H1 (cell line): ENCODE measurements around the gene H1-8. TPM values are rescaled to one million over a fixed set of nuclear protein-coding genes. Genes with fewer than 3 reads are reported as not detected.
A peak's percentile ranks its signal among the peaks of the same experiment; 100 is the strongest.

Experiments used
- CTCF ChIA-PET: fragments of 300-600 bp; sonication (Branson Sonifier 250); formaldehyde crosslinking; loops from one replicate; lab custom pipeline; 2021; ENCODE audit not compliant: partially characterized antibody; lab: Charles Lee
- POLR2A ChIA-PET: fragments of 300-600 bp; sonication (Branson Sonifier 250); formaldehyde crosslinking; loops from one replicate; lab custom pipeline; 2021; ENCODE audit warnings: inconsistent platforms; ENCODE audit not compliant: partially characterized antibody; lab: Charles Lee
- DNase-seq, 2 experiments: peaks; one replicate each; pipeline versions ENCODE4 v3.0.0 to v3.0.0-alpha.2; 2010 to 2022; ENCODE audit warnings: low spot score in 2 of 2, low read depth in 1 of 2, mixed read lengths in 1 of 2
- FAIRE-seq: peaks from 2 replicates; lab custom pipeline; 2011; peaks lifted over from hg19 to GRCh38; lab: Jason Lieb, UNC
- H2AFZ ChIP-seq: 2 replicates; pipeline ENCODE4 v1.8.1; 2012; ENCODE audit warnings: low read length, inconsistent platforms
- H2AK5ac ChIP-seq: 2 replicates; pipeline ENCODE4 v1.6.1; 2013; ENCODE audit warnings: low read depth, low read length
- H2BK120ac ChIP-seq: replicated peaks from 2 replicates; pipeline ENCODE3; 2013; ENCODE audit warnings: low read depth, low read length, inconsistent platforms
- H2BK12ac ChIP-seq: 2 replicates; pipeline ENCODE4 v1.6.1; 2013; ENCODE audit warnings: low read depth, low read length
- H2BK15ac ChIP-seq: 2 replicates; pipeline ENCODE4 v1.6.1; 2013; ENCODE audit warnings: low read length
- H2BK20ac ChIP-seq: 2 replicates; pipeline ENCODE4 v1.6.1; 2013; ENCODE audit warnings: low read length
- H2BK5ac ChIP-seq: 2 replicates; pipeline ENCODE4 v1.6.1; 2013; ENCODE audit warnings: low read depth, low read length
- H3K14ac ChIP-seq: 2 replicates; pipeline ENCODE4 v1.6.1; 2013; ENCODE audit warnings: inconsistent platforms; ENCODE audit not compliant: insufficient read length
- H3K18ac ChIP-seq: 2 replicates; pipeline ENCODE4 v1.6.1; 2013; ENCODE audit warnings: low read length; ENCODE audit errors: extremely low read depth
- H3K23ac ChIP-seq: 2 replicates; pipeline ENCODE4 v1.6.1; 2013; ENCODE audit warnings: inconsistent platforms; ENCODE audit not compliant: insufficient read length
- H3K23me2 ChIP-seq: 2 replicates; pipeline ENCODE4 v1.6.1; 2013; ENCODE audit warnings: low read depth, low read length
- H3K27ac ChIP-seq: 2 replicates; pipeline ENCODE4 v1.6.1; 2011; ENCODE audit warnings: low read depth, low read length, inconsistent platforms
- H3K27me3 ChIP-seq, 4 experiments: replicated peaks in 1 of 4; 1 replicate in 1 of 4; 2 replicates in 3 of 4; pipeline versions ENCODE4 v1.6.1 to v1.8.1; 2011 to 2013; ENCODE audit warnings: low read length in 3 of 4, mild to moderate bottlenecking in 3 of 4, inconsistent platforms in 2 of 4, mixed read lengths in 2 of 4, moderate library complexity in 1 of 4; ENCODE audit not compliant: control insufficient read depth in 3 of 4, insufficient read depth in 3 of 4; ENCODE audit errors: extremely low read depth in 1 of 4
- H3K36me3 ChIP-seq, 4 experiments: 2 replicates each; pipeline versions ENCODE4 v1.6.1 to v1.8.1; 2011 to 2013; ENCODE audit warnings: mild to moderate bottlenecking in 4 of 4, low read length in 3 of 4, moderate library complexity in 2 of 4, control low read depth in 1 of 4, inconsistent platforms in 1 of 4; ENCODE audit not compliant: insufficient read depth in 4 of 4, control insufficient read depth in 2 of 4
- H3K4ac ChIP-seq: replicated peaks from 2 replicates; pipeline ENCODE3; 2013; ENCODE audit warnings: low read length, low read depth, mixed read lengths, inconsistent platforms; ENCODE audit not compliant: insufficient read length
- H3K4me1 ChIP-seq, 4 experiments: replicated peaks in 1 of 4; 1 replicate in 1 of 4; 2 replicates in 3 of 4; pipeline versions ENCODE4 v1.6.1 to v1.8.1; 2011 to 2013; ENCODE audit warnings: low read length in 3 of 4, inconsistent platforms in 2 of 4, mixed read lengths in 1 of 4; ENCODE audit not compliant: insufficient read depth in 4 of 4, control insufficient read depth in 3 of 4
- H3K4me2 ChIP-seq, 2 experiments: 2 replicates each; pipeline versions ENCODE4 v1.6.1 to v1.8.1; 2011 to 2013; ENCODE audit warnings: low read depth in 2 of 2, low read length in 2 of 2, control low read depth in 1 of 2, inconsistent platforms in 1 of 2, mild to moderate bottlenecking in 1 of 2; ENCODE audit not compliant: insufficient read depth in 1 of 2
- H3K4me3 ChIP-seq, 4 experiments: fragments of 200-600, 300-600 bp in 1 of 4; sonication (generic), shearing (Covaris generic), sonication (Bioruptor Twin) in 1 of 4; 2 replicates each; pipeline versions ENCODE4 v1.5.1 to v1.8.1; 2011 to 2016; ENCODE audit warnings: low read length in 4 of 4, low read depth in 3 of 4, control low read depth in 2 of 4, inconsistent platforms in 2 of 4, mild to moderate bottlenecking in 2 of 4, mixed read lengths in 1 of 4, moderate library complexity in 1 of 4; ENCODE audit not compliant: insufficient read depth in 2 of 4; ENCODE audit errors: extremely low read depth in 1 of 4
- H3K56ac ChIP-seq: replicated peaks from 2 replicates; pipeline ENCODE3; 2013; ENCODE audit warnings: low read depth, mild to moderate bottlenecking, mixed read lengths, low read length, inconsistent platforms; ENCODE audit not compliant: insufficient read length
- H3K79me1 ChIP-seq: 2 replicates; pipeline ENCODE4 v1.6.1; 2013; ENCODE audit warnings: low read depth, low read length, control low read depth
- H3K79me2 ChIP-seq, 2 experiments: 2 replicates each; pipeline versions ENCODE4 v1.6.1 to v1.8.1; 2012 to 2013; ENCODE audit warnings: low read length in 2 of 2, mild to moderate bottlenecking in 2 of 2, inconsistent platforms in 1 of 2; ENCODE audit not compliant: insufficient read depth in 2 of 2, control insufficient read depth in 1 of 2
- H3K9ac ChIP-seq, 4 experiments: replicated peaks in 1 of 4; 1 replicate in 1 of 4; 2 replicates in 3 of 4; pipeline versions ENCODE4 v1.6.1 to v1.8.1; 2011 to 2013; ENCODE audit warnings: low read depth in 3 of 4, low read length in 3 of 4, control low read depth in 2 of 4, mild to moderate bottlenecking in 2 of 4, moderate library complexity in 2 of 4, inconsistent platforms in 1 of 4; ENCODE audit errors: extremely low read depth in 1 of 4
- H3K9me3 ChIP-seq, 2 experiments: 2 replicates each; pipeline versions ENCODE4 v1.6.1 to v1.8.1; 2012 to 2013; ENCODE audit warnings: mild to moderate bottlenecking in 2 of 2, moderate library complexity in 2 of 2, control low read depth in 1 of 2, inconsistent platforms in 1 of 2, low read depth in 1 of 2, low read length in 1 of 2, mixed read lengths in 1 of 2; ENCODE audit not compliant: insufficient read depth in 2 of 2
- H4K20me1 ChIP-seq, 2 experiments: replicated peaks in 1 of 2; 2 replicates each; pipeline versions ENCODE3 to v1.8.1; 2011 to 2013; ENCODE audit warnings: inconsistent platforms in 2 of 2, low read length in 2 of 2, mild to moderate bottlenecking in 1 of 2; ENCODE audit not compliant: insufficient read depth in 2 of 2, control insufficient read depth in 1 of 2
- H4K5ac ChIP-seq: 2 replicates; pipeline ENCODE4 v1.6.1; 2013; ENCODE audit warnings: low read length, low read depth, mixed read lengths, inconsistent platforms; ENCODE audit not compliant: insufficient read length
- H4K8ac ChIP-seq: 2 replicates; pipeline ENCODE4 v1.8.0; 2013; ENCODE audit warnings: mild to moderate bottlenecking, moderate library complexity, low read length, inconsistent platforms; ENCODE audit not compliant: insufficient read depth; ENCODE audit errors: extremely low read depth
- H4K91ac ChIP-seq: replicated peaks from 2 replicates; pipeline ENCODE3; 2013; ENCODE audit warnings: low read length, mixed read lengths, inconsistent platforms; ENCODE audit not compliant: insufficient read length
- HDAC2 ChIP-seq, 2 experiments: fragments of 300-600 bp in 1 of 2; sonication (generic) in 1 of 2; IDR thresholded peaks; 2 replicates each; pipeline ENCODE4 v1.6.1; 2011 to 2012; ENCODE audit warnings: low read depth in 2 of 2, low read length in 2 of 2, mild to moderate bottlenecking in 2 of 2, moderate library complexity in 2 of 2, borderline replicate concordance in 1 of 2, inconsistent platforms in 1 of 2
- KDM1A ChIP-seq: fragments of 200-600, 300-600 bp; sonication (generic); IDR thresholded peaks from 2 replicates; pipeline ENCODE4 v1.7.1; 2016; ENCODE audit warnings: mild to moderate bottlenecking, low read length, borderline replicate concordance
- YY1 ChIP-seq: IDR thresholded peaks from 2 replicates; pipeline ENCODE4 v1.6.1; 2011; ENCODE audit warnings: low read depth, mild to moderate bottlenecking, low read length
- WGBS, 2 experiments: shearing (Covaris generic) in 1 of 2; methylation state at CpG; one replicate each; pipeline versions ENCODE4 v1.1.6 to v1.1.7; 2013 to 2015; ENCODE audit warnings: low lambda C conversion rate in 2 of 2, mixed read lengths in 2 of 2, inconsistent platforms in 1 of 2, low coverage in 1 of 2, missing lambda C conversion rate in 1 of 2; ENCODE audit not compliant: insufficient replicate concordance in 2 of 2, insufficient coverage in 1 of 2, insufficient read length in 1 of 2; ENCODE audit errors: extremely low coverage in 1 of 2, missing lambda C conversion rate in 1 of 2; 5-methylcytosine and 5-hydroxymethylcytosine counted together
- polyA plus RNA-seq, 7 experiments: library from polyadenylated mRNA; depleted of rRNA in 3 of 7; stranded (reverse) in 5 of 7; unstranded in 2 of 7; fragments of >200 nt in 5 of 7; fragments of 200-250 nt in 2 of 7; gene quantifications; 1 replicate in 5 of 7; 2 replicates in 1 of 7; 4 replicates in 1 of 7; pipeline versions ENCODE4 v1.2.1 to v1.2.3, GENCODE V29; 2011 to 2013; ENCODE audit warnings: missing spikeins in 2 of 7, mixed read lengths in 2 of 7
- total RNA-seq: library from RNA; stranded (reverse); fragmentation: NEBNext Ultra II Directional; extraction: Animal tissue kit (Norgen Biotek cat#: 25700); gene quantifications from 2 replicates; pipeline ENCODE4 v1.2.1, GENCODE V29; 2021

Gene H1-8
- total and polyA plus RNA-seq, 2 of the 8 experiments (the other 6 are each of a cell fraction or from before 2014, with no cell fraction given): not detected

GRCh38 chr3:129595544-129596193, 52.7 kb downstream of the H1-8 start:
- Histone ChIP-seq H2AFZ (no peak overlapping the region), H2BK20ac (no peak overlapping the region), H3K9me3 (no peaks in the 10 kb centered on the region), H3K18ac (peak overlapping the region; percentile 66), H3K4me1 (peaks cover 14 to 66% (median 58%) of the 10 kb centered on the region in 4 experiments), H2BK15ac (peak overlapping the region; percentile 77; the same call in 1 of the 2 replicates), H3K4me3 (no peak overlapping the region), H3K23me2 (no peaks in the 10 kb centered on the region; the same call in 1 of the 2 replicates)
- DNase-seq: no peak
- CTCF ChIA-PET: interaction anchor here (0.8 to 2.7 kb wide), 13 partner anchors 7 to 113 kb away, joined by 3 to 11 read pairs (median 5); partner anchors contain the start of gene PLXND1
- peak; percentile 82; the same call in 1 of the 2 replicates for TF ChIP-seq KDM1A
- TF ChIP-seq HDAC2 (IDR thresholded peaks at IDR 0.05; ENCODE audit: borderline replicate concordance in 1 of 2, low read depth in 2 of 2, low read length in 2 of 2): peak in 1 of 2 experiments; percentile 80; a peak in 1 of 4 replicates
- TF ChIP-seq YY1: no peak
- TF ChIP-seq, all 59 proteins: peak for 2
- no peak overlapping the region for H4K5ac ChIP-seq
- no peak for FAIRE-seq
- H3K27me3 ChIP-seq: no peaks in the 10 kb centered on the region
- H3K79me1 ChIP-seq: peaks cover 6% of the 10 kb centered on the region
- no peak overlapping the region for H3K4ac ChIP-seq
- H4K8ac ChIP-seq: peak overlapping the region; percentile 17; the same call in 1 of the 2 replicates
- 82% methylated on average over 10 of the region's 10 CpGs; no CpG with 5 or more reads in 1 of the 2 experiments for WGBS, 2 experiments
- H2AK5ac ChIP-seq: peak overlapping the region; percentile 82; the same call in 1 of the 2 replicates
- H3K9ac ChIP-seq: no peak overlapping the region; a peak in 1 of 7 replicates
- no peaks in the 10 kb centered on the region for H3K36me3 ChIP-seq
- peaks cover 0 to 16% of the 10 kb centered on the region in 2 experiments; a peak in 2 of 4 replicates for H3K79me2 ChIP-seq
- H3K23ac ChIP-seq: no peak overlapping the region
- H2BK5ac ChIP-seq: peak overlapping the region; percentile 28; the same call in 1 of the 2 replicates
- no peak overlapping the region for H3K56ac ChIP-seq
- H3K4me2 ChIP-seq: no peak overlapping the region
- H4K91ac ChIP-seq: peak overlapping the region; percentile 25
- peak overlapping the region; percentile 12 for H2BK120ac ChIP-seq
- no peak overlapping the region for H3K14ac ChIP-seq
- no peak overlapping the region for H3K27ac ChIP-seq
- POLR2A ChIA-PET: interaction anchor here (0.7 to 2.7 kb wide), 4 partner anchors 11 to 787 kb away, joined by 3 to 17 read pairs (median 7); partner anchors contain the start of gene PLXND1
- H4K20me1 ChIP-seq: no peaks in the 10 kb centered on the region
- H2BK12ac ChIP-seq: peak overlapping the region; percentile 80; the same call in 1 of the 2 replicates
